SU-DHL-6 (cell line): ENCODE results near the gene CCNY.

Experiments used
- EZH2phosphoT487 ChIP-seq: fragments of 200-600 bp; sonication (generic), shearing (Covaris generic); conservative IDR thresholded peaks from 2 replicates; pipeline ENCODE4 v1.6.1; 2018; ENCODE audit warnings: mild to moderate bottlenecking, antibody characterized with exemption, low read length, moderate library complexity, mixed read lengths
- TF ChIP-seq, protein P1 (sequence below): fragments of 200-600 bp; sonication (generic); IDR thresholded peaks from one replicate; pipeline ENCODE4 v1.5.1; 2017; ENCODE audit warnings: antibody characterized with exemption, mild to moderate bottlenecking, low read length, moderate library complexity; ENCODE audit not compliant: insufficient read depth, poor library complexity, severe bottlenecking

DNA sequence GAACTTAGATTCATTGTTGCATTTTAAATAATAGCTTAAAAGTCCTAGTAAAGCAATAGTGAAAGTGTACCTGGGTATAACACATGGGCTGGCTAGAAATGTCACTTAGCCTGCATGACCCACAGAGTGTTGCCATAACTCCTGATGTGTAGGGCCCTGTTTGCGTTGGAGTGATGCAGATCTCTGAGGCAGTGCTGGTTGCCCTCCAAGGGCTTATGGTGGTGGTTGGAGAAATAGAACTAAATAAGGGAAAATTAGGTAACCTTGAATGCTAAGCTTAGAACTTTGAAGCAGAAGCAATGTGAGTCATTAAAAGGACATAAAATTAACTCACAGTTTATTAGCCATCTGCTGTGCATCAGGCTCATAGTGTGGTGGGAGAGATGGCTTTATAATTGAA lies 105.7 kb downstream of the CCNY start:
- TF ChIP-seq, protein P1, sequence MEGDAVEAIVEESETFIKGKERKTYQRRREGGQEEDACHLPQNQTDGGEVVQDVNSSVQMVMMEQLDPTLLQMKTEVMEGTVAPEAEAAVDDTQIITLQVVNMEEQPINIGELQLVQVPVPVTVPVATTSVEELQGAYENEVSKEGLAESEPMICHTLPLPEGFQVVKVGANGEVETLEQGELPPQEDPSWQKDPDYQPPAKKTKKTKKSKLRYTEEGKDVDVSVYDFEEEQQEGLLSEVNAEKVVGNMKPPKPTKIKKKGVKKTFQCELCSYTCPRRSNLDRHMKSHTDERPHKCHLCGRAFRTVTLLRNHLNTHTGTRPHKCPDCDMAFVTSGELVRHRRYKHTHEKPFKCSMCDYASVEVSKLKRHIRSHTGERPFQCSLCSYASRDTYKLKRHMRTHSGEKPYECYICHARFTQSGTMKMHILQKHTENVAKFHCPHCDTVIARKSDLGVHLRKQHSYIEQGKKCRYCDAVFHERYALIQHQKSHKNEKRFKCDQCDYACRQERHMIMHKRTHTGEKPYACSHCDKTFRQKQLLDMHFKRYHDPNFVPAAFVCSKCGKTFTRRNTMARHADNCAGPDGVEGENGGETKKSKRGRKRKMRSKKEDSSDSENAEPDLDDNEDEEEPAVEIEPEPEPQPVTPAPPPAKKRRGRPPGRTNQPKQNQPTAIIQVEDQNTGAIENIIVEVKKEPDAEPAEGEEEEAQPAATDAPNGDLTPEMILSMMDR: no peak
- no peak for TF ChIP-seq EZH2phosphoT487
